HepG2 (cell line): ENCODE data around the gene PPP3R1. TPM values are rescaled to one million over a fixed set of nuclear protein-coding genes. Genes with fewer than 3 reads are reported as not detected.

Source experiments
- ATF7 ChIP-seq, 2 experiments: fragments of 450-650 bp in 1 of 2; sonication (generic) in 1 of 2; formaldehyde crosslinking in 1 of 2; IDR thresholded peaks; 2 replicates each; pipeline versions ENCODE4 v1.4.0 to v1.6.1; 2016 to 2020; ENCODE audit warnings: antibody characterized with exemption in 1 of 2, mild to moderate bottlenecking in 1 of 2, missing genetic modification reagents in 1 of 2
- BRCA1 ChIP-seq: sonication (generic); formaldehyde crosslinking; IDR thresholded peaks from 2 replicates; pipeline ENCODE4 v1.4.0; 2020; ENCODE audit warnings: missing genetic modification reagents
- CAMTA2 ChIP-seq: sonication (generic); formaldehyde crosslinking; IDR thresholded peaks from 2 replicates; pipeline ENCODE4 v1.4.0; 2020; ENCODE audit warnings: mild to moderate bottlenecking, missing genetic modification reagents, borderline replicate concordance
- SALL2 ChIP-seq: sonication (generic); formaldehyde crosslinking; IDR thresholded peaks from 2 replicates; pipeline ENCODE4 v1.8.1; 2023; ENCODE audit warnings: mild to moderate bottlenecking, missing genetic modification reagents, inconsistent platforms
- TAF15 ChIP-seq: fragments of 200-400 bp; formaldehyde crosslinking; IDR thresholded peaks from one replicate; pipeline ENCODE4 v1.6.1; 2018; ENCODE audit warnings: mild to moderate bottlenecking, low read depth, low read length; ENCODE audit not compliant: poor library complexity, severe bottlenecking
- polyA plus RNA-seq, 8 experiments: library from polyadenylated mRNA; depleted of rRNA in 3 of 8; stranded (reverse) in 7 of 8; unstranded in 1 of 8; fragments of >200 nt; fragmentation: Illumina TruSeq in 4 of 8; extraction: Trizol in 4 of 8; gene quantifications; 2 replicates each; pipeline versions ENCODE4 v1.2.1 to v1.2.3, GENCODE V29; 2011 to 2016; ENCODE audit warnings: low read depth in 4 of 8, missing spikeins in 1 of 8, mixed read lengths in 1 of 8; ENCODE audit not compliant: insufficient read depth in 1 of 8
- total RNA-seq, 5 experiments: library from RNA; depleted of rRNA; stranded (reverse); fragments of >200 nt; fragmentation: Illumina TruSeq; extraction: Trizol; gene quantifications; 2 replicates each; pipeline ENCODE4 v1.2.3, GENCODE V29; 2016; ENCODE audit warnings: low read depth in 1 of 5
- TF ChIP-seq, protein P1 (sequence below): sonication (generic); formaldehyde crosslinking; IDR thresholded peaks from 2 replicates; pipeline ENCODE4 v1.8.1; 2022; ENCODE audit warnings: low read depth, mild to moderate bottlenecking, missing genetic modification reagents
- TF ChIP-seq, protein P2 (sequence below): fragments of 450-650 bp; IDR thresholded peaks from 2 replicates; pipeline ENCODE4 v1.6.1; 2016
- TF ChIP-seq, protein P3 (sequence below): IDR thresholded peaks from 2 replicates; pipeline ENCODE4 v1.6.1; 2016; ENCODE audit warnings: missing biosample characterization, missing genetic modification reagents, low read depth
- TF ChIP-seq, protein P4 (sequence below): sonication (generic); formaldehyde crosslinking; IDR thresholded peaks from 2 replicates; pipeline ENCODE4 v1.5.1; 2020; ENCODE audit warnings: mild to moderate bottlenecking, missing genetic modification reagents, moderate library complexity
- TF ChIP-seq, protein P5 (sequence below): sonication (generic); formaldehyde crosslinking; IDR thresholded peaks from 2 replicates; pipeline ENCODE4 v1.4.0; 2020; ENCODE audit warnings: mild to moderate bottlenecking, missing genetic modification reagents
- TF ChIP-seq, protein P6 (sequence below): IDR thresholded peaks from 2 replicates; pipeline ENCODE4 v1.6.1; 2016; ENCODE audit warnings: missing genetic modification reagents, missing compliant biosample characterization
- TF ChIP-seq, protein P7 (sequence below): IDR thresholded peaks from 2 replicates; pipeline ENCODE4 v1.6.1; 2016; ENCODE audit warnings: low read depth, control low read depth

PPP3R1 gene
- total and polyA plus RNA-seq, 2 of the 13 experiments (the other 11 are each of a cell fraction or from before 2014, with no cell fraction given) = 11.6 to 25.7 TPM

DNA sequence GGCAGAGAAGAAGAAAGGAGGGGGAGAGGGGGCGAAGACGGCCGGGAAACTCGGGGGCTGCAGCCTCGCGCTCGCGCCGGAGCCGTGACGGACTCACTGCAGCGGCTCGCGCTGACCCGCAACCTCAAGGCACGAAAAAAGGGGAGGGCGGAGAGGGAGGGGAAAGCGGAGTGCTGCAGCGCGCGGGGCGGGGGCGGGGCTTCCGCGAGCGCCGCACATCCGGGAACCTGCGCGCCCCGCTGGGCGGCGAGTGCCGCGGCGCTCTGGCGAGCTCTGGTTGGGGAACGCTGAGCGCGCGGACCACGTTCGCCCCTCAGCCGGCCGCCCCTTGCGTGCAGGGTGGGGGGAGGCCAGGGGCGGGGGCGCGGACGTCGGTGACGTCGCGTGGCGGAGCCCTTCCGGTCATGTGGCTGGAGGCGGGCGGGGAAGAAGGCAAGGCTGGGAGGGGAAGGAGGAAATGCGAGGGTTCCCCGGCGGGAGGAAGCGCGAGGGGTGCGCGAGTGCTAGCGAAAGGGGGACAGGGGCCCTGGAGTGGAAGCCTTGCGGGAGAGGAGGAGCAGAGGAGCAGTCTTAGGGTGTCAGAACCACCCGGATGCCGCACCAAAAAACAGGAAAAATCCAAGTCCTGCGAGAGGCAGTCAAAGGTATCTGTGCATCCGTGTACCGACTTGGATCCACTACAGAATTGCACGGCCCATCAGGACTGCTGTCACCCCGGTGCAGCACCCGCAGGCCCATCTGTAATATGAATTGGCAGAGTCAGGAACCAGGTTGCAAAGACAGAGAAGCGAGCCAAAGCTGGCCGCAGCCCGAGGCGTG, at the start of gene PPP3R1 (continued):
- TF ChIP-seq, protein P1, sequence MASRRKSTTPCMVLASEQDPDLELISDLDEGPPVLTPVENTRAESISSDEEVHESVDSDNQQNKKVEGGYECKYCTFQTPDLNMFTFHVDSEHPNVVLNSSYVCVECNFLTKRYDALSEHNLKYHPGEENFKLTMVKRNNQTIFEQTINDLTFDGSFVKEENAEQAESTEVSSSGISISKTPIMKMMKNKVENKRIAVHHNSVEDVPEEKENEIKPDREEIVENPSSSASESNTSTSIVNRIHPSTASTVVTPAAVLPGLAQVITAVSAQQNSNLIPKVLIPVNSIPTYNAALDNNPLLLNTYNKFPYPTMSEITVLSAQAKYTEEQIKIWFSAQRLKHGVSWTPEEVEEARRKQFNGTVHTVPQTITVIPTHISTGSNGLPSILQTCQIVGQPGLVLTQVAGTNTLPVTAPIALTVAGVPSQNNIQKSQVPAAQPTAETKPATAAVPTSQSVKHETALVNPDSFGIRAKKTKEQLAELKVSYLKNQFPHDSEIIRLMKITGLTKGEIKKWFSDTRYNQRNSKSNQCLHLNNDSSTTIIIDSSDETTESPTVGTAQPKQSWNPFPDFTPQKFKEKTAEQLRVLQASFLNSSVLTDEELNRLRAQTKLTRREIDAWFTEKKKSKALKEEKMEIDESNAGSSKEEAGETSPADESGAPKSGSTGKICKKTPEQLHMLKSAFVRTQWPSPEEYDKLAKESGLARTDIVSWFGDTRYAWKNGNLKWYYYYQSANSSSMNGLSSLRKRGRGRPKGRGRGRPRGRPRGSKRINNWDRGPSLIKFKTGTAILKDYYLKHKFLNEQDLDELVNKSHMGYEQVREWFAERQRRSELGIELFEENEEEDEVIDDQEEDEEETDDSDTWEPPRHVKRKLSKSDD (CRISPR knock-in tag) = no peak
- TF ChIP-seq, protein P2, sequence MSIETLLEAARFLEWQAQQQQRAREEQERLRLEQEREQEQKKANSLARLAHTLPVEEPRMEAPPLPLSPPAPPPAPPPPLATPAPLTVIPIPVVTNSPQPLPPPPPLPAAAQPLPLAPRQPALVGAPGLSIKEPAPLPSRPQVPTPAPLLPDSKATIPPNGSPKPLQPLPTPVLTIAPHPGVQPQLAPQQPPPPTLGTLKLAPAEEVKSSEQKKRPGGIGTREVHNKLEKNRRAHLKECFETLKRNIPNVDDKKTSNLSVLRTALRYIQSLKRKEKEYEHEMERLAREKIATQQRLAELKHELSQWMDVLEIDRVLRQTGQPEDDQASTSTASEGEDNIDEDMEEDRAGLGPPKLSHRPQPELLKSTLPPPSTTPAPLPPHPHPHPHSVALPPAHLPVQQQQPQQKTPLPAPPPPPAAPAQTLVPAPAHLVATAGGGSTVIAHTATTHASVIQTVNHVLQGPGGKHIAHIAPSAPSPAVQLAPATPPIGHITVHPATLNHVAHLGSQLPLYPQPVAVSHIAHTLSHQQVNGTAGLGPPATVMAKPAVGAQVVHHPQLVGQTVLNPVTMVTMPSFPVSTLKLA = peak; percentile 45
- TF ChIP-seq SALL2 (peak; percentile 69), BRCA1 (CRISPR knock-in tag) (0 out of 2 replicates have a peak, but pooled peaks have one; percentile 58), TAF15 (peak; percentile 81), ATF7 (IDR thresholded peaks at IDR 0.05) (peak; percentile 38; the same call in 1 of the 2 replicates), ATF7 (CRISPR knock-in tag; IDR thresholded peaks at IDR 0.05) (peak; percentile 76; the same call in 1 of the 2 replicates), CAMTA2 (peak; percentile 55; the same call in 1 of the 2 replicates)
- TF ChIP-seq, protein P3, sequence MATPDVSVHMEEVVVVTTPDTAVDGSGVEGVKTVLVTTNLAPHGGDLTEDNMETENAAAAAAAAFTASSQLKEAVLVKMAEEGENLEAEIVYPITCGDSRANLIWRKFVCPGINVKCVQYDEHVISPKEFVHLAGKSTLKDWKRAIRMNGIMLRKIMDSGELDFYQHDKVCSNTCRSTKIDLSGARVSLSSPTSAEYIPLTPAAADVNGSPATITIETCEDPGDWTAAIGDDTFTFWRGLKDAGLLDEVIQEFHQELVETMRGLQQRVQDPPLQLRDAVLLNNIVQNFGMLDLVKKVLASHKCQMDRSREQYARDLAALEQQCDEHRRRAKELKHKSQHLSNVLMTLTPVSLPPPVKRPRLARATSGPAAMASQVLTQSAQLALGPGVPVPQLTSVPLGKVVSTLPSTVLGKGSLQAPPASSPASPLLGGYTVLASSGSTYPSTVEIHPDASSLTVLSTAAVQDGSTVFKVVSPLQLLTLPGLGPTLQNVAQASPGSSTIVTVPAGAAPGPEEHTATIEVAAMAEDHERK (CRISPR knock-in tag) = peak; percentile 97
- TF ChIP-seq, protein P4, sequence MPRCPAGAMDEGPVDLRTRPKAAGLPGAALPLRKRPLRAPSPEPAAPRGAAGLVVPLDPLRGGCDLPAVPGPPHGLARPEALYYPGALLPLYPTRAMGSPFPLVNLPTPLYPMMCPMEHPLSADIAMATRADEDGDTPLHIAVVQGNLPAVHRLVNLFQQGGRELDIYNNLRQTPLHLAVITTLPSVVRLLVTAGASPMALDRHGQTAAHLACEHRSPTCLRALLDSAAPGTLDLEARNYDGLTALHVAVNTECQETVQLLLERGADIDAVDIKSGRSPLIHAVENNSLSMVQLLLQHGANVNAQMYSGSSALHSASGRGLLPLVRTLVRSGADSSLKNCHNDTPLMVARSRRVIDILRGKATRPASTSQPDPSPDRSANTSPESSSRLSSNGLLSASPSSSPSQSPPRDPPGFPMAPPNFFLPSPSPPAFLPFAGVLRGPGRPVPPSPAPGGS = peak; percentile 84; the same call in 1 of the 2 replicates
- TF ChIP-seq, protein P5, sequence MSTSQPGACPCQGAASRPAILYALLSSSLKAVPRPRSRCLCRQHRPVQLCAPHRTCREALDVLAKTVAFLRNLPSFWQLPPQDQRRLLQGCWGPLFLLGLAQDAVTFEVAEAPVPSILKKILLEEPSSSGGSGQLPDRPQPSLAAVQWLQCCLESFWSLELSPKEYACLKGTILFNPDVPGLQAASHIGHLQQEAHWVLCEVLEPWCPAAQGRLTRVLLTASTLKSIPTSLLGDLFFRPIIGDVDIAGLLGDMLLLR (CRISPR knock-in tag) = peak; percentile 81
- TF ChIP-seq, protein P6, sequence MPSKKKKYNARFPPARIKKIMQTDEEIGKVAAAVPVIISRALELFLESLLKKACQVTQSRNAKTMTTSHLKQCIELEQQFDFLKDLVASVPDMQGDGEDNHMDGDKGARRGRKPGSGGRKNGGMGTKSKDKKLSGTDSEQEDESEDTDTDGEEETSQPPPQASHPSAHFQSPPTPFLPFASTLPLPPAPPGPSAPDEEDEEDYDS (CRISPR knock-in tag) = peak; percentile 79
- TF ChIP-seq, protein P7, sequence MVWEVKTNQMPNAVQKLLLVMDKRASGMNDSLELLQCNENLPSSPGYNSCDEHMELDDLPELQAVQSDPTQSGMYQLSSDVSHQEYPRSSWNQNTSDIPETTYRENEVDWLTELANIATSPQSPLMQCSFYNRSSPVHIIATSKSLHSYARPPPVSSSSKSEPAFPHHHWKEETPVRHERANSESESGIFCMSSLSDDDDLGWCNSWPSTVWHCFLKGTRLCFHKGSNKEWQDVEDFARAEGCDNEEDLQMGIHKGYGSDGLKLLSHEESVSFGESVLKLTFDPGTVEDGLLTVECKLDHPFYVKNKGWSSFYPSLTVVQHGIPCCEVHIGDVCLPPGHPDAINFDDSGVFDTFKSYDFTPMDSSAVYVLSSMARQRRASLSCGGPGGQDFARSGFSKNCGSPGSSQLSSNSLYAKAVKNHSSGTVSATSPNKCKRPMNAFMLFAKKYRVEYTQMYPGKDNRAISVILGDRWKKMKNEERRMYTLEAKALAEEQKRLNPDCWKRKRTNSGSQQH = peak; percentile 67; the same call in 1 of the 2 replicates
